ENCODE results near the gene CA10. TPM values are rescaled to one million over a fixed set of nuclear protein-coding genes. Genes with fewer than 3 reads are reported as not detected.

CA10 gene
- total RNA-seq, 1 experiment from 2014 or later = not detected

GRCh38 chr17:51587516-51587915, 571.0 kb downstream of the CA10 start:
- CTCF ChIA-PET = no interaction called here

GRCh38 chr17:51585514-51586104, 572.9 kb downstream of the CA10 start:
- Histone ChIP-seq H3K4me1 (ENCODE audit: insufficient read depth, low read length, poor library complexity, severe bottlenecking) (no peaks in the 10 kb centered on the region), H3K4me3 (ENCODE audit: low read depth, low read length, poor library complexity, severe bottlenecking) (no peak overlapping the region), H3K27ac (ENCODE audit: low read depth, low read length, poor library complexity, severe bottlenecking) (no peak overlapping the region), H3K27me3 (replicated peaks; ENCODE audit: insufficient read depth, low read depth, low read length, poor library complexity) (no peaks in the 10 kb centered on the region), H3K36me3 (ENCODE audit: insufficient read depth, low read length, poor library complexity, severe bottlenecking) (no peaks in the 10 kb centered on the region), H3K9me3 (ENCODE audit: low read depth, low read length, poor library complexity, severe bottlenecking) (no peaks in the 10 kb centered on the region)
- ChIA-PET CTCF (no interaction called here), POLR2A (ENCODE audit: low non-redundant PET) (no interaction called here)
- intact Hi-C loops (cut with micrococcal nuclease; ENCODE audit: unreplicated experiment) = no loop called here
- no TSS peak for BruUV-seq (replicated peaks)
- no peak for DNase-seq (ENCODE audit: low spot score)
- no peak for TF ChIP-seq EZH2 (IDR thresholded peaks at IDR 0.05; ENCODE audit: borderline replicate concordance, low read depth, low read length, poor library complexity, severe bottlenecking)
- TF ChIP-seq CTCF (conservative IDR thresholded peaks at IDR 0.05; ENCODE audit: low read depth, low read length) = peak; percentile 18; the same call in 1 of the 2 replicates

More at GRCh38 chr17:51587516-51587915, 571.0 kb downstream of the CA10 start:
- intact Hi-C loops (cut with micrococcal nuclease; ENCODE audit: unreplicated experiment) = no loop called here
- Histone ChIP-seq H3K36me3 (ENCODE audit: insufficient read depth, low read length, poor library complexity, severe bottlenecking) (no peaks in the 10 kb centered on the region), H3K4me1 (ENCODE audit: insufficient read depth, low read length, poor library complexity, severe bottlenecking) (no peaks in the 10 kb centered on the region), H3K27me3 (replicated peaks; ENCODE audit: insufficient read depth, low read depth, low read length, poor library complexity) (peaks cover 4% of the 10 kb centered on the region), H3K27ac (ENCODE audit: low read depth, low read length, poor library complexity, severe bottlenecking) (no peak overlapping the region), H3K4me3 (ENCODE audit: low read depth, low read length, poor library complexity, severe bottlenecking) (no peak overlapping the region), H3K9me3 (ENCODE audit: low read depth, low read length, poor library complexity, severe bottlenecking) (no peaks in the 10 kb centered on the region)
- TF ChIP-seq CTCF (conservative IDR thresholded peaks at IDR 0.05; ENCODE audit: low read depth, low read length) = no peak
- TF ChIP-seq EZH2 (IDR thresholded peaks at IDR 0.05; ENCODE audit: borderline replicate concordance, low read depth, low read length, poor library complexity, severe bottlenecking) = no peak
- no TSS peak for BruUV-seq (replicated peaks)
- POLR2A ChIA-PET (ENCODE audit: low non-redundant PET) = no interaction called here
- DNase-seq (ENCODE audit: low spot score) = no peak

GRCh38 chr17:51580869-51581268, 577.6 kb downstream of the CA10 start:
- Histone ChIP-seq H3K36me3 (ENCODE audit: insufficient read depth, low read length, poor library complexity, severe bottlenecking) (no peaks in the 10 kb centered on the region), H3K4me3 (ENCODE audit: low read depth, low read length, poor library complexity, severe bottlenecking) (no peak overlapping the region), H3K4me1 (ENCODE audit: insufficient read depth, low read length, poor library complexity, severe bottlenecking) (no peaks in the 10 kb centered on the region), H3K27me3 (replicated peaks; ENCODE audit: insufficient read depth, low read depth, low read length, poor library complexity) (no peaks in the 10 kb centered on the region), H3K27ac (ENCODE audit: low read depth, low read length, poor library complexity, severe bottlenecking) (no peak overlapping the region), H3K9me3 (ENCODE audit: low read depth, low read length, poor library complexity, severe bottlenecking) (no peaks in the 10 kb centered on the region)
- TF ChIP-seq CTCF (conservative IDR thresholded peaks at IDR 0.05; ENCODE audit: low read depth, low read length) = no peak
- TF ChIP-seq EZH2 (IDR thresholded peaks at IDR 0.05; ENCODE audit: borderline replicate concordance, low read depth, low read length, poor library complexity, severe bottlenecking) = no peak
- POLR2A ChIA-PET (ENCODE audit: low non-redundant PET) = no interaction called here
- DNase-seq (ENCODE audit: low spot score) = no peak
- intact Hi-C loops (cut with micrococcal nuclease; ENCODE audit: unreplicated experiment) = no loop called here
- CTCF ChIA-PET = no interaction called here
- BruUV-seq (replicated peaks) = no TSS peak

Data from A673 (cell line).